Testis (tissue), 3 donors: ENCODE data around the gene PYM1. TPM values are rescaled to one million over a fixed set of nuclear protein-coding genes. Genes with fewer than 3 reads are reported as not detected.
A peak's percentile ranks its signal among the peaks of the same experiment; 100 is the strongest.
"Not testable (repeated sequence)": the region's sequence is repeated elsewhere in the genome, so short reads cannot be mapped to it uniquely, and the experiment has no call there.

Source experiments
- DNase-seq: peaks from one replicate; pipeline ENCODE4 v3.0.0-alpha.2; 2019
- H3K27ac ChIP-seq, 2 donors: fragments of 200-600 bp; sonication (generic); one replicate each; pipeline ENCODE4 v1.5.1; 2019
- H3K27me3 ChIP-seq: fragments of 200-600 bp; sonication (generic); one replicate; pipeline ENCODE4 v1.5.1; 2019
- H3K36me3 ChIP-seq: fragments of 200-600 bp; sonication (generic); one replicate; pipeline ENCODE4 v1.5.1; 2017; ENCODE audit warnings: low read depth; ENCODE audit errors: missing control alignments
- H3K4me1 ChIP-seq: fragments of 200-600 bp; sonication (generic); one replicate; pipeline ENCODE4 v1.5.1; 2019
- H3K4me3 ChIP-seq, 2 donors: fragments of 200-600 bp; sonication (generic); one replicate each; pipeline ENCODE4 v1.5.1; 2017 to 2019
- H3K9me3 ChIP-seq: fragments of 200-600 bp; sonication (generic); one replicate; pipeline ENCODE4 v1.5.1; 2017
- CTCF ChIP-seq, 3 experiments: fragments of 450-650 bp in 2 of 3; fragments of 200-600 bp in 1 of 3; sonication (generic) in 1 of 3; IDR thresholded peaks; one replicate each; pipeline ENCODE4 v1.5.1; 2016 to 2019; ENCODE audit warnings: antibody characterized with exemption in 3 of 3, mild to moderate bottlenecking in 2 of 3, moderate library complexity in 1 of 3
- POLR2A ChIP-seq: fragments of 450-650 bp; IDR thresholded peaks from one replicate; pipeline ENCODE4 v1.6.1; 2017; ENCODE audit warnings: antibody characterized with exemption, mild to moderate bottlenecking, moderate library complexity
- WGBS, 2 donors: methylation state at CpG; one replicate each; pipeline ENCODE4 v1.1.5; 2018; 5-methylcytosine and 5-hydroxymethylcytosine counted together
- intact Hi-C: fragments of 100-400 bp; cut with DNase I; formaldehyde crosslinking; loops from one replicate; pipeline ENCODE4 v1.15.1; 2023; ENCODE audit warnings: low total_unique reads
- polyA plus RNA-seq: library from polyadenylated mRNA; stranded (reverse); fragments of 350-450 nt; fragmentation: Illumina TruSeq; extraction: RNeasy Lipid Tissue Mini Kit (QIAGEN cat#74804); gene quantifications from one replicate; pipeline ENCODE4 v1.2.3, GENCODE V29; 2014; ENCODE audit warnings: low read depth, low replicate concordance; ENCODE audit not compliant: insufficient read depth
- total RNA-seq, 2 donors: library from RNA; depleted of rRNA; stranded (reverse); fragments of >200 nt; gene quantifications; one replicate each; pipeline ENCODE4 v1.2.3, GENCODE V29; 2016

Gene PYM1
- total and polyA plus RNA-seq, 3 donors from 2014 or later: 51.6 to 71.3 (median 51.8) TPM

DNA sequence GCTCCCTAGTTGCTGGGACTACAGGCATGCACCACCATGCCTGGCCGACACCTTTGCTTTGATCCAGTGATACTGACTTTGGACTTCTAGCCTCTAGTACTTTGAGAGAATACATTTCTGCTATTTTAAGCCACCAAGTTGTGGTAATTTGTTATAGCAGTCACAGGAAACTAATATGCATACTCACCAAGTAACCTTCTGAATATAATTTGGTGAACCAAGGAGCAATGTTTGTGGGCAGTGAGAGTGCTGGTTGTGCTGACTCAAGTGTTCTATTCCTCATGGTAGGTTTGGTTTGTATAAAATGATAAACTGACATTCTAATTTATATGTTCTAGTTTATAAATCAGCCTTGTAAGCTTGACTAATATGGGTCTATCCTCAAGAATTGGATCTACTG lies 42.6 kb downstream of the PYM1 start:
- WGBS, 2 donors: 88 to 95% methylated on average over 1 of the region's 1 CpG
- Histone ChIP-seq H3K4me3 (no peak overlapping the region), H3K4me1 (no peaks in the 10 kb centered on the region), H3K36me3 (no peaks in the 10 kb centered on the region), H3K9me3 (no peaks in the 10 kb centered on the region), H3K27ac (no peak overlapping the region), H3K27me3 (no peaks in the 10 kb centered on the region)
- no peak for TF ChIP-seq CTCF (IDR thresholded peaks at IDR 0.05)
- no peak for TF ChIP-seq POLR2A
- no peak for DNase-seq
- intact Hi-C loops: no loop called here

GRCh38 chr12:55877824-55878223 lies 49.9 kb downstream of the PYM1 start:
- no peaks in the 10 kb centered on the region for H3K9me3 ChIP-seq
- H3K4me3 ChIP-seq: no peak overlapping the region
- no peaks in the 10 kb centered on the region for H3K27me3 ChIP-seq
- intact Hi-C loops: no loop called here
- TF ChIP-seq CTCF (IDR thresholded peaks at IDR 0.05) (no peak), POLR2A (no peak)
- DNase-seq: no peak
- H3K36me3 ChIP-seq: no peaks in the 10 kb centered on the region
- peaks cover 9% of the 10 kb centered on the region for H3K4me1 ChIP-seq
- peak overlapping the region in 1 of 2 donors; percentile 46 for H3K27ac ChIP-seq

DNA sequence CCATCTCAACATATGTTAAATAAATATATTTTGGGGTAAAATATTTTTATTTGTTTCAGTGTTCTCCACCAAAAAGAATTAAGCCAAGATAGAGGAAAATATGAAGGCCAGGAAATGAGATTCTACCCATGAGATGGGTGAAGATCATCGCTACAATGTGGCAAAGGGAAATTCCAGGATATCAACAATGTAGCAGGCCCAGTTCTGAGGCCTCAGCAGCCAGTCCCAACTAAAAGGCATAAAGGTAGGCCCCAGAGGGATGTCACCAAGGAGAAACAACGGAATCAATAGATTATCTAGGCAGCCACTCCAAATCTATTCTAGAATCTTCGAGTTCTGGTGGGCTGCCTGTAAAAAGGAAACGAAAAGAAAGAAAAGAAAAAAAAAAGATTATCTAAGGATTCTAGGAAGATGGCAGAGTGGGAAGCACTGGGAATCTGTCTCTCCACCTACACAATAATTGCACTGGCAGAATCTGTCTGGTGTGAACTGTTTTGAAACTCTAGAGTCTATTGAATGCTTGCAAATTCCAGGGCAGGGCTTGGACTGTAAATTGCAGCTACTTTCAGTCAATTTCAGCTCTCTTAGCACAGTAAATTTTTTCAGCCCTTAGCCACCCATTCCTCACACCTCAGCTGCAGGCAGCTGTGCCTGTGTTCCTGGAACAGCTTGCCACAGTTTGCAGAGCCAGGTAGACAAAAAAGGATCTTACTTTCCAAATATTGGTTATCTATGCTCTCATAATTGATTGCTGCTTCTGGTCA lies 51.8 kb downstream of the PYM1 start:
- Histone ChIP-seq H3K27ac (peak overlapping the region; percentile 36 to 46), H3K36me3 (no peaks in the 10 kb centered on the region), H3K27me3 (no peaks in the 10 kb centered on the region), H3K4me1 (peaks cover 9% of the 10 kb centered on the region), H3K4me3 (no peak overlapping the region), H3K9me3 (no peaks in the 10 kb centered on the region)
- DNase-seq: peak; percentile 72
- intact Hi-C loops: no loop called here
- WGBS, 2 donors: 52 to 64% methylated on average over 4 of the region's 4 CpGs
- TF ChIP-seq CTCF (IDR thresholded peaks at IDR 0.05): no peak
- TF ChIP-seq POLR2A: no peak

GRCh38 chr12:55874443-55874842 lies 53.3 kb downstream of the PYM1 start:
- intact Hi-C loops: no loop called here

GRCh38 chr12:55866454-55867004 lies 61.2 kb downstream of the PYM1 start:
- intact Hi-C loops, H3K4me3 ChIP-seq, H3K27me3 ChIP-seq, DNase-seq, H3K27ac ChIP-seq, H3K9me3 ChIP-seq, H3K36me3 ChIP-seq, H3K4me1 ChIP-seq: not testable (repeated sequence)
- 92 to 96% methylated on average over 3 of the region's 3 CpGs for WGBS, 2 donors

More at GRCh38 chr12:55874443-55874842, 53.3 kb downstream of the PYM1 start:
- 49 to 62% methylated on average over 2 of the region's 2 CpGs for WGBS, 2 donors
- TF ChIP-seq POLR2A: no peak
- TF ChIP-seq CTCF (IDR thresholded peaks at IDR 0.05): no peak
- H3K9me3 ChIP-seq: no peaks in the 10 kb centered on the region
- peak overlapping the region; percentile 15 to 23 for H3K27ac ChIP-seq
- peaks cover 9% of the 10 kb centered on the region for H3K4me1 ChIP-seq
- DNase-seq: no peak
- no peaks in the 10 kb centered on the region for H3K27me3 ChIP-seq
- no peak overlapping the region for H3K4me3 ChIP-seq
- H3K36me3 ChIP-seq: no peaks in the 10 kb centered on the region
